K562 (cell line): ENCODE results near the gene CYRIA.

Experiments
- ATF6 ChIP-seq: sonication (generic); formaldehyde crosslinking; IDR thresholded peaks from 2 replicates; pipeline ENCODE4 v1.4.0; 2020; ENCODE audit warnings: mild to moderate bottlenecking, missing genetic modification reagents
- BHLHE40 ChIP-seq: IDR thresholded peaks from 2 replicates; pipeline ENCODE4 v1.6.1; 2011; ENCODE audit warnings: low read length, improper control_type of control experiment
- CTCF ChIP-seq, 3 experiments: IDR thresholded peaks in 2 of 3; conservative IDR thresholded peaks in 1 of 3; 2 replicates each; pipeline ENCODE4 v1.5.1; 2011 to 2012; ENCODE audit warnings: low read length in 3 of 3, mild to moderate bottlenecking in 3 of 3, control low read depth in 2 of 3, improper control_type of control experiment in 1 of 3, inconsistent platforms in 1 of 3, low read depth in 1 of 3, mixed read lengths in 1 of 3, moderate library complexity in 1 of 3; ENCODE audit not compliant: insufficient read depth in 2 of 3
- EP300 ChIP-seq: IDR thresholded peaks from 2 replicates; pipeline ENCODE4 v1.6.1; 2012; ENCODE audit warnings: low read length, improper control_type of control experiment
- HOMEZ ChIP-seq: fragments of 250-450 bp; sonication (Bioruptor Pico); IDR thresholded peaks from 2 replicates; pipeline ENCODE4 v1.4.0; 2020; ENCODE audit warnings: mild to moderate bottlenecking, moderate library complexity
- NKRF ChIP-seq: fragments of 450-650 bp; IDR thresholded peaks from 2 replicates; pipeline ENCODE4 v1.6.1; 2016; ENCODE audit warnings: borderline replicate concordance
- POLR2A ChIP-seq: fragments of 450-650 bp; conservative IDR thresholded peaks from 2 replicates; pipeline ENCODE4 v1.6.1; 2016
- TFAP4 ChIP-seq: sonication (generic); formaldehyde crosslinking; IDR thresholded peaks from 2 replicates; pipeline ENCODE4 v1.8.0; 2022; ENCODE audit warnings: missing genetic modification reagents, mild to moderate bottlenecking, moderate library complexity, borderline replicate concordance
- YY1 ChIP-seq, 3 experiments: IDR thresholded peaks; 2 replicates each; pipeline ENCODE4 v1.6.1; 2011; ENCODE audit warnings: low read length in 2 of 3, mild to moderate bottlenecking in 2 of 3, moderate library complexity in 2 of 3, borderline replicate concordance in 1 of 3, control low read depth in 1 of 3, low read depth in 1 of 3; ENCODE audit not compliant: insufficient read depth in 3 of 3, insufficient replicate concordance in 2 of 3, control insufficient read depth in 1 of 3, insufficient read length in 1 of 3; ENCODE audit errors: extremely low read depth in 1 of 3
- ZNF121 ChIP-seq: sonication (generic); formaldehyde crosslinking; conservative IDR thresholded peaks from 2 replicates; pipeline ENCODE4 v1.8.0; 2022; ENCODE audit warnings: missing genetic modification reagents
- ZNF354B ChIP-seq: fragments of 250-450 bp; sonication (Bioruptor Pico); IDR thresholded peaks from 2 replicates; pipeline ENCODE4 v1.4.0; 2020

GRCh38 chr2:16641509-16641908 is 24.1 kb downstream of the CYRIA start:
- TF ChIP-seq NKRF (no peak), CTCF (IDR thresholded peaks at IDR 0.05 in 2 of 3, conservative IDR thresholded peaks at IDR 0.05 in 1 of 3; ENCODE audit: insufficient read depth in 2 of 3, low read depth in 1 of 3, low read length in 3 of 3) (no peak), ATF6 (CRISPR knock-in tag) (no peak), ZNF121 (CRISPR knock-in tag) (no peak), TFAP4 (CRISPR knock-in tag) (no peak), POLR2A (no peak), EP300 (no peak), ZNF354B (CRISPR knock-in tag) (no peak), HOMEZ (CRISPR knock-in tag) (no peak), YY1 (IDR thresholded peaks at IDR 0.05; ENCODE audit: borderline replicate concordance in 1 of 3, control insufficient read depth in 1 of 3, extremely low read depth in 1 of 3, insufficient read depth in 3 of 3, insufficient read length in 1 of 3, insufficient replicate concordance in 2 of 3, low read depth in 1 of 3, low read length in 2 of 3) (no peak), BHLHE40 (no peak)
